HUDEP-2 (cell line): ENCODE data around the gene JPT2.

ENCODE experiments used
- DNase-seq, 76 experiments: peaks; one replicate each; lab custom pipeline; 2025; ENCODE audit not compliant: unreplicated experiment in 76 of 76; lab: John Stamatoyannopoulos, UW

JPT2 gene

GRCh38 chr16:1673424-1674151 is 4.5 kb upstream of the JPT2 start:
- DNase-seq: no peak

GRCh38 chr16:1674306-1674705 is 3.8 kb upstream of the JPT2 start:
- peak in 1 of 76 experiments; percentile 13 for DNase-seq

- no peak for DNase-seq
These were observed 3.1 kb upstream of the JPT2 start for GRCh38 chr16:1674751-1675664.

DNA sequence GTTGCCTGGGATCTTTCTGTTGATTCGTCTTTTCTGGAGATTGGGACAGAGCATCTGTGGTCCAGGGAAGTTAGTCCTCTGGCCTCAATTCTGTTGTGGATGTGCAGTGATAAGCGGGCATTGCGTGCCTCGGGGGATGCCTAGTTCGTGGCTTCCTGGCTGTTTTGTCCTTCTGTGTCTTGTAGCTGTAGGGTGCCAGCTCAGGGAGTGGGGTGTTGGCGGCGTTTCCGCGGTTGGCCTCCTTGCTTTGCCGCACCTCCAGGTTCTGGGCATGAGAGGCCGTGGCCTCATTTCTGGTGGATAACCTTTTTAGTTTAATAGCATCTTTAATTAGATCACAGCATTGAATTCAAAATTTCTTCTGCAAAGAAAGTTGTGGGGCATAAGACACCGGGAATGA is 1.4 kb upstream of the JPT2 start:
- no peak for DNase-seq

- DNase-seq: no peak
These were observed 740 bp upstream of the JPT2 start for GRCh38 chr16:1677339-1677738.

DNA sequence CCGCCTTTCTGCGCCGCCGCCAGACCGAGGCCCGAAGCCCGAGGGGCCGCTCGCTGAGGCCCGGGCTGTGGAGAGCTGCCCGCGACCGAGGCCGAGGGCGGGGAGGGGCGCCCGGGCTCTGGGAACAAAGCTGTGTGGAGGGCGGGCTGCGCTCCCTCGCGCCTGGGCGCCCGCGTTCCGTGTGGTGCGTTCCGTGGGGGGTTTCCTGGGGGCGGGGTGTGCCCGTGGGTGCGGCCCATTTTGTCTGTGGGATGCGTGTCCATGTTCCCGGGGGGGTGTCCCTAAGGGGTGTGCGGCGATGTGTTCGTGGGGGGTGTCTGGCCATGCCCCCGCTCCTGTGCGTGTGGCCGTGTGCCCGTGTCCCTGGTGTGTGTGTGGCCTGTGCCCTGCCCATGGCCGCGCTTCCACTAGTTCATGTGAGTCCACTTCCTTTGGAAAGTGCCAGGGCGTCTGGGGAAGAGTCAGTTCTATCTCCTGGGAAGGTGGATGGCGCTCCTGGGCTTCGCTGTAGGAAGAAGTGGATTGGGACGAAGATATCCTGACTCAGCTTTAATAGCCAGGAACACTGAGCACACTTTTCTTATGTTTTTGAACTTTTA is 520 bp downstream of the JPT2 start:
- DNase-seq: peak in 11 of 76 experiments; percentile 17 to 37 (median 30)

- no peak for DNase-seq
These were observed 2.3 kb downstream of the JPT2 start for GRCh38 chr16:1680361-1680760.

DNA sequence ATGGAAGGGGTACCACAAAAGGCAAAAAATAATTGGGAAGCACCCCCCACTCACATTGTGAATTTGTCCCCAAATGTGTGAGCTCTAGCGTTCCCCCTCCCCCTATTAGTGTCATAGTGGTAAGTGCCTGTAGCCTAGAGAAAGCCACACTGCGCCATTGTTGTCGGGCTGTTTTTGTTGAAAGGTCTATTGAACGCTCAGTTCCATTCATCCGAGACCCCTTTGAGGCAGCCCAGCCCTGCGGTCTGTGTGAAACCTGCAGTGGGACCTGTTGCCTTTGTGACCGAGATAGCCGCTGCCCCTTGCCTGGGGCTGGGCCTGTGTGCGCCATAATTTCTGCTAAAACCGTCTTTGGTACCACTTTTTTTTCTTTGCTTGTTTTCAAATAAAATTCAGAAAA is 3.0 kb downstream of the JPT2 start:
- DNase-seq: no peak

- no peak for DNase-seq
These were observed 9.6 kb downstream of the JPT2 start for GRCh38 chr16:1687427-1688316.

DNA sequence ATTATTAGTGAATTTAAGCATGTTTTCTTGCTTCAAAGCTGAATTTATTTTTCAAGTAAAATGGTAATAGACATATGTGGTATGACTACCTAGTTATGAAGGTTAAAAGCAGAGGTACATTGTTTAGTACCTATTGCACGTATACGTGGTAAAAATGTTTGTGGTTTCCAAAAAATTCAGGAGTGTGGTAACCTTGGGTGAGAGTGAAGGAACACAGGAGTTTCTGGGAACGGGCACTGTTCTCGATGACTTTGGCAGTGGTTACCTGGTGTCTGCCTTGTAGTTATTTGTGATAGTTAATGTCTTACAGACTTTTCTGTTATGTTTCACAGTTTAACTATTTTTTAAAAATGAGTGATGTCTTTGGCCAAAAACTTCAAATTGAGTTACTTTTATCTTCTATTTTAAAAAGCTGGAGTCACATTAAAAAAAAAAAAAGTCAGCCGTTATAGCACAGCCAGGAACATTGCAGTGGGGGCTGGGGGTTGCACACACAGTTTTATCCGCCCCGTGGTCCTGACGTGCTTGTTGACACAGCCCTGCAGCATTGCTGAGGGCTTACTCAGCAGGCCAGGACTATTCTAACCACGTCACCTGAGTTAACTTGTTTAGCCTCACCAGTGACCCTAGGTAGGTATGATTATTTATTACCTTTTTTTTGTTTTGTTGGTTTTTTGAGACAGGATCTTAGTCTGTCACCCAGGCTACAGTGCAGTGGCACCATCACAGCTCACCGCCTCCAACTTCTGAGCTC is 10.9 kb downstream of the JPT2 start:
- DNase-seq: no peak

GRCh38 chr16:1689853-1690252 is 11.8 kb downstream of the JPT2 start:
- DNase-seq: no peak

DNA sequence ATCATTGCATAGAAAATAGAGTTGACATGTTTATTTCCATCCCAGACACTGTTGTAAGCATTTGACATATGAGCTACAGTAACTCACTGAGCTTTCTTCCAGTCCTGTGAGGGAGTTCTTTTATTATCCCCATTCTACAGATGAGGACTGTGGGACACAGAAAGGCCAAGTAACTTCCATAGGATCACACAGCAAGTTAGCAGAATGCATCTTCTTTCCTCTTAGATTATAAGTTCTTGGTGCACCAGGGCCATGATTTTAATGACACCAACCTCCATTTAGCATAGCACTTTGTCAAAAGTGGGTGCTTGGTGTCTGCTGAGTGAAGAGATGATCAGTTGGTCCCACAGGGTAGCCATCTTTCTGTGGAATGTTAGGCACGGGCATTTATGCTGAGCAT is 12.7 kb downstream of the JPT2 start:
- no peak for DNase-seq

DNA sequence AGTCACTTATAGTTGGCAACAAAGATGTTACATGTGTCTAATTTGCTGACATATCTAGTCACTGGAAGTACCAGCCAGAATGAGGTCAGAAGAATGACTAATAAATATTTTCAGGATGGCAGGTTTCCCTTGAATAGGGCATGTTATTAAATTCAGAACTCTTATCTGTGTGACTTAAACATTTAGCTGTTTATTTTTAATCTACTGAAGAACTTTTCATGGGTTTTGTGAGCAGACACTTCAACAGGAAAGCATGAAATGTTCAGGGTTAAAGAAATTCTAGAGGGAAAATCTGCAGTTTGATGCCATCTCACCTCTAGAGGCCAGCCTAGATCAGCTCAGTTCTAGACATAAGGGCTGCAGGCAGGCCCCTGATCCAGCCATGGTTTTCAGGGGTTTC is 13.2 kb downstream of the JPT2 start:
- DNase-seq: no peak

- DNase-seq: no peak
These were observed 13.9 kb downstream of the JPT2 start for GRCh38 chr16:1691956-1692355.

- no peak for DNase-seq
These were observed 18.8 kb downstream of the JPT2 start for GRCh38 chr16:1696863-1697262.

DNA sequence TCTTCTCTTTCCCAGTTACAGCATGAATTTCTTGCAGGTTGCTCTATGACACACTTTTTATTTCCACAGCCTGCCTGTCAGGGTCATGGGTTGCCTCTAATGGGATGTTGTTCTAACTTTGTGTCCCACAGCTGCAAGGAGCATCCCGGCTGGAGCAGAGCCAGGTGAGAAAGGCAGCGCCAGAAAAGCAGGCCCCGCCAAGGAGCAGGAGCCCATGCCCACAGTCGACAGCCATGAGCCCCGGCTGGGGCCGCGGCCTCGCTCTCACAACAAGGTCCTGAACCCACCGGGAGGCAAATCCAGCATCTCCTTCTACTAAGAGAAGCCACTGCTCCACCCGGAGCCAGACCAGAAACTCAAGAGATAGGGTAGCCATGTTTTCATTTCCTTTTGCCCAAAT is 20.6 kb downstream of the JPT2 start:
- DNase-seq: no peak

GRCh38 chr16:1700246-1700645 is 22.2 kb downstream of the JPT2 start:
- no peak for DNase-seq

DNA sequence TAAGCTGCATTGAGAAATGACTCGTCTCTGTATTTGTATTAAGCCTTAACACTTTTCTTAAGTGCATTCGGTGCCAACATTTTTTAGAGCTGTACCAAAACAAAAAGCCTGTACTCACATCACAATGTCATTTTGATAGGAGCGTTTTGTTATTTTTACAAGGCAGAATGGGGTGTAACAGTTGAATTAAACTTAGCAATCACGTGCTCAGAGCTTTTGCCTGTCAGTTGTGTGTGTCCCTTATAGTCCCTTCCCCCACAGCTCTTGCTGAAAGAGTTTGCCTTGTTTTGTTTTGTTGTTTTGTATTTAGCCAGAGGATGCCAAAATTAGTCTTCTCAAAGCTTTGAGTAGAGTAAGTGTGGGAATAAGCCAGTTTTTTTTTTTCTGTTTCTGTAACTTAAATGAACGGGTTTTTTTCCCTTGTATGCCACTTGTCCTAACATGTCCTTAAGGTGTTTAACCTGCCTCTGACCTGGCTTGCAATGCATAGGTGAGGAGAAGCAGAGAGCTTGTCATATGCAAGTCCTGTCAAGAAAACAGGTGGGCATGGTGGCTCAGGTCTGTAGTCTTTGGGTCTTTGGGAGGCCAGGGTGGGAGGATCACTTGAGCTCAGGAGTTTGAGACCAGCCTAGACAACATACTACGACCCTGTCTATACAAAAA is 23.3 kb downstream of the JPT2 start:
- DNase-seq: no peak

DNA sequence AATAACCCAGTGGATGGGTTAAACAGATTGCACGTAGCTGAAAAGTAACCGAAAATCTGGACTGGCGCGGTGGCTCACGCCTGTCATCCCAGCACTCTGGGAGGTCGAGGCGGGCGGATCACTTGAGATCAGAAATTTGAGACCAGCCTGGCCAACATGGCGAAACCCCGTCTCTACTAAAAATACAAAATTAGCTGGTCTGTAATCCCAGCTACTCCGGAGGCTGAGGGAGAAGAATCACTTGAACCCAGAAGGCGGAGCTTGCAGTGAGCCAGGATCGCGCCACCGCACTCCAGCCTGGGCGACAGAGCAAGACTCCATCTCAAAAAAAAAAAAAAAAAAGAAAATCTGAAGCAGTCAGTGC is 27.2 kb downstream of the JPT2 start:
- peak in 7 of 76 experiments; percentile 18 to 42 (median 38) for DNase-seq
